Activated T-cell treated with anti-CD3 and anti-CD28 coated beads for 24 hours (primary cell): Measurements from ENCODE around the gene ALG11.

Experiments
- DNase-seq: peaks from one replicate; pipeline ENCODE4 v3.0.0-alpha.2; 2020; ENCODE audit warnings: low read depth

ALG11 gene

GRCh38 chr13:51997186-51997585, 15.0 kb upstream of the ALG11 start:
- no peak for DNase-seq

DNA sequence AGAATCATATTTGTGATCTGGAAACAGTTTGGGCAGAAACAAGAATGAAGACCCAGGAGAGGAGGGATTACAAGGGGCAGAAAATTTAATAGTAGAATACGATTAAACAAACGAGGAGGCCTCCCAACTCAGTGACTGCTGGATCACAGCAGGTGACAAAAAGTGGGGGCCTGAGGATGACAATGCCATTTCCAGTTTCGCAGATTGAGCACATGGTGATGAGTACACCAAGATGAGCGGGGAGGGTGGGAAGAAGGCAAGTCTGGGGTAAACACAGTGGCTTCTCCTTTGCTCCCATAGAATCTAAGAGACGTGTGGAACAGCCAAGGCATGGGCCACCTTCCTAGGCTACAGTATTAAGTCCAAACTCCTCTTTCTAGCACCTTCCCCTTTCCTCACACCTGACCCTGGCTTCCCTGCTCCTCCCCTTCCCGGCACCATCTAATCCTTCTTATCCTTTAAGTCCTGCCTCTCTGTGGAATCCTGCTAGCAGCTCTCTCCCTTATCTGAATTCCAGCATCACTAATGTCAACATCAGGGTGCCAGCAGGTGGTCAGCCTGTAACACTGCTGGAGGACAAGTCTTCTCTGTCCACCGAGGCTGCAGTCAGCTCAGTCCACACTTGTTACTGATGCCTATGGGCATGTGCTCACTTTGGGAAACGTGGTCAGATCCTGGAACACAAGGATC, 14.4 kb upstream of the ALG11 start:
- no peak for DNase-seq

DNA sequence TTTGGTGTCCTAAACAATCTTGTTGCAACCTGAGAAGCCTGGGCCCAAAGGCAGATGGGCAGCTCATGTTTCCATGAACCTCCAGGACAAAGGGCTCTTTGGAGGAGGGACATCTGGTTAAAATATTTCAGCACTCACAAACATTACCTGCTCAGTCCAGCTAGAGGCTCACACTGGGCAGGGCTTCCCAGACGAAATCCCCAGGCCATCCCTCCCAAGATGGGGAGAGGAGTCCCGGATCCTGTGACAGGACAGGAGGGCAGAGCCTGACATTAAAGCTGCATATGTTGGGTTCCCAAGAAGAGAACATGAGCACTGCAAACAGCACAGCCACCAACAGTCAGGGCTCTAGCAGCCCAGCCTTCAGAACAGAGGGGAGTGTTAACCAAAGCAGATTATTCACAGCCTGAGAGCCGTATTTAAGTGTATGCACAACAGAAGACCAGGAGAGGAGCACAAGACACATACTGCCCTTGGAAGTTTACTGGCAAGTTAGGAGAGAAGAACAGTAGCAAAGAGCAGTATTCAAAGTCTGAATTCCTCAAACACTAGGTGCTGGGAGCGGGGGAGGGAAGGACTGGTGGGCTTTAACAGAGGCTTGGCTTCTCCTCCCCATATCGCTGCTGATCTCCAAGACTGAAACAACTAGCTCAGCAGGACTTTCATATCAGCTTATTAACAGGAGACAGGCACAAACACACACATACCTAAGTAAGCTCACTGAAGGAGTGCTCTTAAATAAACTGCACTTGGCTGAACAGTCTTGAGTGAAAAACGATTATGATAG, 13.3 kb upstream of the ALG11 start:
- no peak for DNase-seq

DNA sequence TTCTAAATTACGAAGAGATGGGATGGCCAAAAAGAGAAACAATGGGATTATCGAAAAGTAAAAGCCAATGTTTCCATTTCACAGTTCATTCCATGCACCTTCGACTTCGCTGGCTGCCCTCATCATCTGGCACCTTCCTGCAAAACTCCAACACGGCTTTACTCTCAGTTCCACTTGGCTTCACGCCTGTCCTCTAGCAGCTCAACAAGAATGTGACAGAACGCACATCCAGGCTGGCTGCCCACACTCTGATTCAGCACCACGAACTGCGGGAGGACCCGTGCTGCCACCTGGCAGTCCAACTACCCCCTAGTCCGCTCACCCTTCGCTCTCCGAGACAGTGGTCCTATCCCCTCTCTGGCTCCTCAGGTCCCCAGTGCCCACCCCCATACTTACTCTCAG, 12.7 kb upstream of the ALG11 start:
- no peak for DNase-seq

DNA sequence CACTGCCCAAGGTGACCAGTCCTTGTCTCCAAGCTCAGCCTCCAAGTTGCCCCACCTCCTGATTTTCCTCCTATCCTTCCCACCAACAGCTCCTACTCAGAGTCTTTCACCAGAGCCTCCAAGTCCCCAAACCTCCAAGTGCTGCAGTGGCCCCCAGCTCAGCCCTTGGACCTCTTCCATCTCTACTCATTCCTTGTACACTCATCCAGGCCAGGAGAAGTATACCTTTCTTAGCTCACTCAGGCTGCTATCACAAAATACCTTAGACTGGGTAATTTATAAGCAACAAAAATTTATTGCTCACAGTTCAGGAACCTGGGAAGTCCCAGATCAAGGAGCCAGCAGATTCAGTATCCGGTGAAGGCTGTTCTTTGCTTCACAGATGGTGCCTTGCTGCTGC, 12.3 kb upstream of the ALG11 start:
- no peak for DNase-seq

- no peak for DNase-seq
Observed at GRCh38 chr13:52001120-52001731, 11.0 kb upstream of the ALG11 start.

GRCh38 chr13:52002361-52002760, 9.8 kb upstream of the ALG11 start:
- no peak for DNase-seq

- DNase-seq, result no peak
Observed at GRCh38 chr13:52003541-52003940, 8.7 kb upstream of the ALG11 start.

DNA sequence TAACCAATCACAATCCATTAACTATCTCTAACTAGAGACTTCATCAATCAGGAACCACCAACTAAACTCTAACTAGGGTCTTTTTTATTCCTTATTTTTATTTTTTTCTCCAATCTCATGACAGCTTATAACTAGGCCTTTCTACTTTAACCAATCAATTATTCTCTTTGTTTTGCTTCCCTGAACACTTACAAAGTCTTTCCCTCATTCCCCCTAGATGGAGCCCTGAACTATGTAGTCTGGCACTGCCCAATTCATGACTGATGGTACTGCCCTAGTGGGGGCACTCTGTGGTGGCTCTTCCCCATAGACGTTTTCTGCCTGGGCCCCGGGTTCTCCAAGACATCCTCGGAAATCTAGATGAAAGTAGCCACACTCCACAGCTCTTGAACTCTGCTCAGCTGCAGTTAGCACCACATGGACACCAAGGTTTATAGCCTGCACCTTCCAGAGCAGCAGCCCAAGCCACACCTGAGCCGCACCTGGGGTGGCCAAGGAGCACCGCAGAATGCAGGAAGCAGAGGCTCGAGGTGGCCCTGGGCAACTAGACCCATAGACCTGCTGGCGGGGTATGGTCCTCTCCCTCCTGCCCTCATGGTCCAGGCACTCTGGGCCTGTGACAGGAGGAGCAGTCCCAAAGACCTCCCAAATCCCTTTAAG, 7.6 kb upstream of the ALG11 start:
- DNase-seq, result no peak

GRCh38 chr13:52005841-52006522, 6.2 kb upstream of the ALG11 start:
- no peak for DNase-seq

GRCh38 chr13:52006523-52007245, 5.5 kb upstream of the ALG11 start:
- DNase-seq, result no peak

DNA sequence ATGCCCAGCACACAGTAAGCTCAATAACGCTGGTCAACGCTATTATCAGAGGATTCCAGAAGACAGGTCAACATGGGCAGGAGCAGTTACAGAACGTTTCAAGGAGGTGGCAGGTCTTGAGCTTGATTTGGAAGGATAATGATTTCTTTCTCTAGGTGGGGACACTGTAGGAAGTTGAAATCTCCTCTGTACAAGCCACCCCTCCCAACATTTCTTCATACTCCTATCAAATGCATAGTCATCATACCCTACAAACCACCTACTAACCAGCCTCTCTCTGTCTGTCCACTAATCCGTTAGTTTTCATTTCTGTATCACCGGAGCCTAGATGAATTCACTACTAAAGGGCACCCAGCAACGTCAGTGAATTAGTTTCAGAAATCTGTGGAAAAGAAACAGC, 2.3 kb upstream of the ALG11 start:
- DNase-seq, result no peak

GRCh38 chr13:52010890-52011631, 1.1 kb upstream of the ALG11 start, which contains the start of gene ATP7B:
Gene ATP7B, minus strand, starts transcription at chr13:52011450. Its CDS starts 113 bp downstream, at chr13:52011337.
- no peak for DNase-seq

GRCh38 chr13:52012512-52012836, 276 bp downstream of the ALG11 start:
- no peak for DNase-seq

DNA sequence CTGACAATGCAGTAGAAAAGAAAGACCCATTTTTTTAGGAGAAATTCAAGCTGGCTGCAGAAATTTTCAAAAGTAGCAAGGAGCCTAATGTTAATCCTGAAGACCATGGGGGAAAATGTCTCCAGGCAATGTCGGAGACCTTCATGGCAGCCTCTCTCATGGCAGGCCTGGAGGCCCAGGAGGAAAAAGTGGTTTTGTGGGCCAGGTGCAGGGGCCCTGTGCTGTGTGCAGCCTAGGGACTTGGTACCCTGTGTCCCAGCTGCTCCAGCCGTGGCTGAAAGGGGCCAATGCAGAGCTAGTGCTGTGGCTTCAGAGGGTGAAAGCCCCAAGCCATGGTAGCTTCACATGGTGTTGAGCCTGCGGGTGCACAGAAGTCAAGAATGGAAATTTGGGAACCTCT, 4.1 kb downstream of the ALG11 start:
- DNase-seq, result no peak

GRCh38 chr13:52020191-52020590, 8.0 kb downstream of the ALG11 start:
- DNase-seq, result no peak

- no peak for DNase-seq
Observed at GRCh38 chr13:52022356-52022755, 10.2 kb downstream of the ALG11 start.

DNA sequence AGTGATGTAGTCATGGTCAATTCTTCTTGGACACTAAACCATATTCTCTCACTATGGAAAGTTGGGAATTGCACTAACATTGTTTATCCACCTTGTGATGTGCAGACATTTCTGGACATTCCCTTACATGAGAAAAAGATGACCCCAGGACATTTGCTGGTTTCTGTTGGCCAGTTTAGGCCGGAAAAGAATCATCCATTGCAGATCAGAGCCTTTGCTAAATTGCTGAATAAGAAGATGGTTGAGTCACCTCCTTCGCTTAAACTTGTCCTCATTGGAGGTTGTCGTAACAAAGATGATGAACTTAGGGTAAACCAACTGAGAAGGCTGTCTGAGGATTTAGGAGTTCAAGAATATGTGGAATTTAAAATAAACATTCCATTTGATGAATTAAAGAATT, 12.3 kb downstream of the ALG11 start, which contains the start of gene UTP14C:
UTP14C (plus strand) TSS at position 211 of the 400 bp plus-strand sequence. CDS start 4,114 bp downstream, outside the sequence.
- no peak for DNase-seq

DNA sequence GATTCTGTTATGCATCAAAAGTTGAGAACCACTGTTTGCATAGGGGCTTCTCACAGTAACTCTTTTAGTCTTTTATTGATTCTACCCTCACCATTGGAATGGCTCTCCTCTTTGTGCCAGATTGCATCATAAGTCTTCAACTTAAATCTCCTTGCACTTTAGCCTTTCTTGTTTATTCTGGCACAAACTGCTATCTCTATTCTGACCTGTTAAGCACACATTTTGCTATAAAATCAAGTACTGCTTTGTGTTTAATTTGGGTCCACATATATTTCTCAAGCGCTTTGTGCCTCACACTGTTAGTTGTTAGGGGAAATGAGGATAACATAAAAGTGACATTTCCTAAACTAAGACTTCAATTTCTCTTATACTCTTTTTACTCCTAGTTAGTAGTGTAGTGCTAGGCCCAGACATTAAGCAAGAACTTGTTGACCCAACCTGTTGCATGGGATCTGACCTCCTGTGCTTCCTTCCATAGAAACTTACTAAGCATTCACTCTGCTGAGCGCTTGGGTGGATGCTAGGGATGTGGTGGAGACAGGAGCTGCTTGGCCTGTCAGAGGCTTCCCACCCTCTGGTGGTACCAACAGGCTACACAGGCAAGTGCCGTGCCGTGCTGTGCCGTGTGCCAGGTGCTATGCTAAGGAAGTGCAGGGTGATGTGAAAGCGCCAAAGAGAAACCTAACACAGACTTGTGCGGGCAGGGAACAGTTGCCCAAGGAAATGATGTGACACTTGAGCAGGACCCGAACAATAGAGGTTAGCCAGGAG, 13.5 kb downstream of the ALG11 start:
- DNase-seq, result no peak

DNA sequence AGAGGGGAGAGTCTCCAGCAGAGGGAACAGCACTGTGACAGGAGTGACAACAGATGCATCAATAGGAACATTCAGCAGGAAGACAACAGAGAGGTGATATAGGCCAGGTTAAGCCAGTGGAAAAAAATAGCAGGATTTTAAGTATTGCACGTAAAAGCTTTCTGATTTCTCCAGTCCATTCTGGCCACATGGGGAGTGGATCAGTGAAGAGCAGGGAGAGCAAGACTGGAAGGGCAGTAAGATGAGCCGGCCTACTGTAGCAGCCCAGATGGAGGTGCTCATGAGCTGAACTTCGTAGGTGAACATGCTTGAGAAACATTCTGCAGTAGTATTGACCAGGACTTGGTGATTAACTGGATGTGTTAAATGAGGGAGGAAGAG, 14.0 kb downstream of the ALG11 start:
- DNase-seq, result no peak
